ENCODE results near the gene B4GALNT3. TPM values are rescaled to one million over a fixed set of nuclear protein-coding genes. Genes with fewer than 3 reads are reported as not detected.

The B4GALNT3 gene
- polyA plus RNA-seq, 2 of the 4 experiments (the other 2 are of a cell fraction) = 0.43 to 0.53 TPM

DNA sequence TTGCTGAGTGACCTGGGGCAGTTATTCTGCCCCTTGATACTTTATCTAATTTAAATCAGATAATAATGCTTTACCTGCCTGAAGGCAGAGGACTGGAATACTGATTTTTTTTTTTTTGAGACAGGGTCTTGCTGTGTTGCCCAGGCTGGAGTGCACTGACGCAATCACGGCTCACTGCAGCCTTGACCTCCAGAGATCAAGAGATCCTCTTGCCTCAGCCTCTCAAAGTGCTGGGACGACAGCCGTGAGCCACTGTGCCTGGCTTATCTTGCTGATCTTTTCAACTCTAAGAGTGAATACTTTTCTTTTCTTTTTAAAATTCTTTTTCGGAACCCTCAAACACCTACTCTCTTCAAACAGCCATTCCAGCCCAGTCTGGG, 699 bp upstream of the B4GALNT3 start:
- Histone ChIP-seq H3K4me3 (peak overlapping the region; percentile 77), H3K9me3 (no peaks in the 10 kb centered on the region), H3K4me1 (peaks cover 5% of the 10 kb centered on the region; the same call in 2 of the 3 replicates), H3K4me2 (peak overlapping the region; percentile 87), H3K27ac (no peak overlapping the region)
- ChIA-PET POLR2A (no interaction called here), CTCF (no interaction called here)
- ATAC-seq (no peak), FAIRE-seq (no peak), DNase-seq (ENCODE audit: low read depth in 1 of 2, low spot score in 1 of 2) (no peak)
- TF ChIP-seq EHMT2 (IDR thresholded peaks at IDR 0.05; ENCODE audit: low read depth) (no peak), CBX8 (IDR thresholded peaks at IDR 0.05) (0 out of 2 replicates have a peak, but pooled peaks have one; percentile 55), KDM5A (IDR thresholded peaks at IDR 0.05) (no peak), RFX5 (IDR thresholded peaks at IDR 0.05) (no peak), EHF (CRISPR knock-in tag; IDR thresholded peaks at IDR 0.05) (no peak), MAZ (IDR thresholded peaks at IDR 0.05; ENCODE audit: borderline replicate concordance, low read depth, low read length) (no peak)
- TF ChIP-seq, protein P1, sequence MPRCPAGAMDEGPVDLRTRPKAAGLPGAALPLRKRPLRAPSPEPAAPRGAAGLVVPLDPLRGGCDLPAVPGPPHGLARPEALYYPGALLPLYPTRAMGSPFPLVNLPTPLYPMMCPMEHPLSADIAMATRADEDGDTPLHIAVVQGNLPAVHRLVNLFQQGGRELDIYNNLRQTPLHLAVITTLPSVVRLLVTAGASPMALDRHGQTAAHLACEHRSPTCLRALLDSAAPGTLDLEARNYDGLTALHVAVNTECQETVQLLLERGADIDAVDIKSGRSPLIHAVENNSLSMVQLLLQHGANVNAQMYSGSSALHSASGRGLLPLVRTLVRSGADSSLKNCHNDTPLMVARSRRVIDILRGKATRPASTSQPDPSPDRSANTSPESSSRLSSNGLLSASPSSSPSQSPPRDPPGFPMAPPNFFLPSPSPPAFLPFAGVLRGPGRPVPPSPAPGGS (IDR thresholded peaks at IDR 0.05) = no peak
- 55% methylated on average over 5 of the region's 5 CpGs for WGBS (ENCODE audit: missing lambda C conversion rate)

DNA sequence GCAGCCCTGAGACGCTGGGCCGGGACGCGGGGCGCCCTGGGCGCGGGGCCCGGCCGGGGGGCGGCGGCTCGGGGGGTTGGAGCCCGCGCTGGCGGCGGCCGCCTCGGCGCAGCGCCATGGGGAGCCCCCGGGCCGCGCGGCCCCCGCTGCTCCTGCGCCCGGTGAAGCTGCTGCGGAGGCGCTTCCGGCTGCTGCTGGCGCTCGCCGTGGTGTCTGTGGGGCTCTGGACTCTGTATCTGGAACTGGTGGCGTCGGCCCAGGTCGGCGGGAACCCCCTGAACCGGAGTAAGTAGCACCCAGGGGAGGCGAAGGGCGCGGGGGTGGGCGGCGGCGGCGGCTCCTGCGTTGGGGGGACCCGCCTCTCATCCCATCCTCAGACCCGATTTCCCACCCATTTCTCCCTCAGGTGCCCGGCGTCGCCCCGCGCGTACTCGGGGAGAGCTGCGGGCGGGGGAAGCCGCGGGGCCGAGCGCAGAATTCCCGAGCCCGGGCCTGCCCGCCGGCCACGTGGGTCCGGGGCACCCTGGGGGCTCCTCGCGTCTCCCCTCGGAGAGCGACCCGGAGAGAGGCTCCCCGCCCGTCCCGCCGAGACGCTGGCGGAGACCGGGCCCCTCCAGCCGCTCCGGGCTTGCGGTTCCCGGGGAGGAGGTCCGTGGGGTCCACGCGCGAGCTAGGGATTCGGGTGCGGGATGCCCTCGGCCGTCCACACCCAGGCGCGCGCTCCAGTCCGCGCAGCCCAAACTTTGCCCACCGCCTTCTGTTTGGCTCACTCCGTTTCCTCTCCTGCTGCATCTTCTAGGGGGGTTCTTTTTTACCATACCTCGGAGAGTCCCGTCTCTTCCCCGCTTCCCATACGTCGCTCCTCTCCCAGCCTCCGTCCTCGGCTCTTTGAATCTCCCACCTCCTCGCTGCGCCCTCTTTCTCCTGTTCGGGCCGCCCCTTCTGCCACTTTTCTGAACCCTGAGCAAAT, 807 bp downstream of the B4GALNT3 start:
- ATAC-seq = peak; percentile 48 to 52
- peaks cover 5% of the 10 kb centered on the region; the same call in 2 of the 3 replicates for H3K4me1 ChIP-seq
- H3K9me3 ChIP-seq = no peaks in the 10 kb centered on the region
- TF ChIP-seq, protein P2, sequence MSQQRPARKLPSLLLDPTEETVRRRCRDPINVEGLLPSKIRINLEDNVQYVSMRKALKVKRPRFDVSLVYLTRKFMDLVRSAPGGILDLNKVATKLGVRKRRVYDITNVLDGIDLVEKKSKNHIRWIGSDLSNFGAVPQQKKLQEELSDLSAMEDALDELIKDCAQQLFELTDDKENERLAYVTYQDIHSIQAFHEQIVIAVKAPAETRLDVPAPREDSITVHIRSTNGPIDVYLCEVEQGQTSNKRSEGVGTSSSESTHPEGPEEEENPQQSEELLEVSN (IDR thresholded peaks at IDR 0.05; ENCODE audit: borderline replicate concordance, low read depth) = no peak
- TF ChIP-seq FOSL2 (IDR thresholded peaks at IDR 0.05) (no peak), FOSL2 (CRISPR knock-in tag; IDR thresholded peaks at IDR 0.05) (no peak), CHD4 (IDR thresholded peaks at IDR 0.05; ENCODE audit: borderline replicate concordance) (no peak), HOXB13 (CRISPR knock-in tag; IDR thresholded peaks at IDR 0.05; ENCODE audit: low read depth) (no peak), FOSB (CRISPR knock-in tag; IDR thresholded peaks at IDR 0.05) (no peak), CBX2 (IDR thresholded peaks at IDR 0.05; ENCODE audit: borderline replicate concordance, low read depth) (no peak)
- TF ChIP-seq, protein P3, sequence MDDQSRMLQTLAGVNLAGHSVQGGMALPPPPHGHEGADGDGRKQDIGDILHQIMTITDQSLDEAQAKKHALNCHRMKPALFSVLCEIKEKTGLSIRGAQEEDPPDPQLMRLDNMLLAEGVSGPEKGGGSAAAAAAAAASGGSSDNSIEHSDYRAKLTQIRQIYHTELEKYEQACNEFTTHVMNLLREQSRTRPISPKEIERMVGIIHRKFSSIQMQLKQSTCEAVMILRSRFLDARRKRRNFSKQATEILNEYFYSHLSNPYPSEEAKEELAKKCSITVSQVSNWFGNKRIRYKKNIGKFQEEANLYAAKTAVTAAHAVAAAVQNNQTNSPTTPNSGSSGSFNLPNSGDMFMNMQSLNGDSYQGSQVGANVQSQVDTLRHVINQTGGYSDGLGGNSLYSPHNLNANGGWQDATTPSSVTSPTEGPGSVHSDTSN (IDR thresholded peaks at IDR 0.05) = no peak
- peak overlapping the region; percentile 62 to 87; a peak in 5 of 6 replicates for H3K27ac ChIP-seq
- 48% methylated on average over 48 of the region's 109 CpGs for WGBS (ENCODE audit: missing lambda C conversion rate)
- FAIRE-seq = no peak
- H3K4me3 ChIP-seq = peak overlapping the region; percentile 77
- ChIA-PET CTCF (interaction anchor here (0.6 to 4.4 kb wide), 4 partner anchors 8 to 282 kb away, joined by 3 to 25 read pairs (median 14); no protein-coding TSS in a partner anchor), POLR2A (no interaction called here)
- H3K4me2 ChIP-seq = peak overlapping the region; percentile 87
- DNase-seq (ENCODE audit: low read depth in 1 of 2, low spot score in 1 of 2) = no peak

DNA sequence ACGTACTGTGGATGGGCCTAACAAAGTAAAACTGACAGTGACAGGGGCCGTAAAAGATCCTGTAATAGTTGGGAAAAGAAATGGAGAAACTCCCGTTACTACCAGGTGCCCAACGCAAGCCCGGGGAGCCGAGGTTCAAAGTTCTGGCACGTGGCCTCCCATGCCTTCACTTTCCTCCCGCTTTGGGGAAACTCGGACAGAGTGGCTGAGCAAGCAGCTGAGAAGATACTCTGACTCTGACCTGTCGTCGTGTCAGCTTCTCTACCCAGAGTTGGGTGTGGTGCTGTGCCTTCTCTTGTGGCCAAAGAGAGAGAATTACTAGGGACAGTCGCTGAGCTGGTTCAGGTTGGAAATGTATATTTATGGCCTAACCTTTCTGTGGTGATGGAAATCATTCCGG, 1.7 kb downstream of the B4GALNT3 start:
- ChIA-PET CTCF (interaction anchor here (0.6 to 4.4 kb wide), 6 partner anchors 9 to 281 kb away, joined by 3 to 25 read pairs (median 8); no protein-coding TSS in a partner anchor), POLR2A (no interaction called here)
- no peak overlapping the region for H3K4me2 ChIP-seq
- TF ChIP-seq, protein P4, sequence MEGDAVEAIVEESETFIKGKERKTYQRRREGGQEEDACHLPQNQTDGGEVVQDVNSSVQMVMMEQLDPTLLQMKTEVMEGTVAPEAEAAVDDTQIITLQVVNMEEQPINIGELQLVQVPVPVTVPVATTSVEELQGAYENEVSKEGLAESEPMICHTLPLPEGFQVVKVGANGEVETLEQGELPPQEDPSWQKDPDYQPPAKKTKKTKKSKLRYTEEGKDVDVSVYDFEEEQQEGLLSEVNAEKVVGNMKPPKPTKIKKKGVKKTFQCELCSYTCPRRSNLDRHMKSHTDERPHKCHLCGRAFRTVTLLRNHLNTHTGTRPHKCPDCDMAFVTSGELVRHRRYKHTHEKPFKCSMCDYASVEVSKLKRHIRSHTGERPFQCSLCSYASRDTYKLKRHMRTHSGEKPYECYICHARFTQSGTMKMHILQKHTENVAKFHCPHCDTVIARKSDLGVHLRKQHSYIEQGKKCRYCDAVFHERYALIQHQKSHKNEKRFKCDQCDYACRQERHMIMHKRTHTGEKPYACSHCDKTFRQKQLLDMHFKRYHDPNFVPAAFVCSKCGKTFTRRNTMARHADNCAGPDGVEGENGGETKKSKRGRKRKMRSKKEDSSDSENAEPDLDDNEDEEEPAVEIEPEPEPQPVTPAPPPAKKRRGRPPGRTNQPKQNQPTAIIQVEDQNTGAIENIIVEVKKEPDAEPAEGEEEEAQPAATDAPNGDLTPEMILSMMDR (IDR thresholded peaks at IDR 0.05) = no peak
- no peak for TF ChIP-seq CEBPB (IDR thresholded peaks at IDR 0.05)
- no peak for TF ChIP-seq HOXB5 (CRISPR knock-in tag; IDR thresholded peaks at IDR 0.05)
- TF ChIP-seq PHF8 (IDR thresholded peaks at IDR 0.05; ENCODE audit: borderline replicate concordance, low read depth) = no peak
- no peak for TF ChIP-seq JUN (IDR thresholded peaks at IDR 0.05)
- TF ChIP-seq CBX2 (IDR thresholded peaks at IDR 0.05; ENCODE audit: borderline replicate concordance, low read depth) = no peak
- no peak overlapping the region for H3K4me3 ChIP-seq
- WGBS (ENCODE audit: missing lambda C conversion rate) = 75% methylated on average over 13 of the region's 13 CpGs
- ATAC-seq (0 out of 6 replicates have a peak, but pooled peaks of 1 of the 2 experiments have one; percentile 10), FAIRE-seq (no peak), DNase-seq (ENCODE audit: low read depth in 1 of 2, low spot score in 1 of 2) (no peak)
- H3K4me1 ChIP-seq = peaks cover 5% of the 10 kb centered on the region; the same call in 2 of the 3 replicates
- no peak overlapping the region for H3K27ac ChIP-seq
- no peaks in the 10 kb centered on the region for H3K9me3 ChIP-seq
